Activated effector memory CD4-positive, alpha-beta T cell treated with Interleukin-2 at 50 U/mL for 16 hours (primary cell): ENCODE data around the gene SH3BP2.
"Not testable (repeated sequence)": the region's sequence is repeated elsewhere in the genome, so short reads cannot be mapped to it uniquely, and the experiment has no call there.

Experiments used
- DNase-seq: peaks from one replicate; pipeline ENCODE4 v3.0.0-alpha.2; 2020

SH3BP2 gene

GRCh38 chr4:2762486-2763370 lies 30.2 kb upstream of the SH3BP2 start:
- DNase-seq, result not testable (repeated sequence)

- no peak for DNase-seq
These were observed 29.3 kb upstream of the SH3BP2 start for GRCh38 chr4:2763511-2763967.

- no peak for DNase-seq
These were observed 26.9 kb upstream of the SH3BP2 start for GRCh38 chr4:2765832-2766526.

DNA sequence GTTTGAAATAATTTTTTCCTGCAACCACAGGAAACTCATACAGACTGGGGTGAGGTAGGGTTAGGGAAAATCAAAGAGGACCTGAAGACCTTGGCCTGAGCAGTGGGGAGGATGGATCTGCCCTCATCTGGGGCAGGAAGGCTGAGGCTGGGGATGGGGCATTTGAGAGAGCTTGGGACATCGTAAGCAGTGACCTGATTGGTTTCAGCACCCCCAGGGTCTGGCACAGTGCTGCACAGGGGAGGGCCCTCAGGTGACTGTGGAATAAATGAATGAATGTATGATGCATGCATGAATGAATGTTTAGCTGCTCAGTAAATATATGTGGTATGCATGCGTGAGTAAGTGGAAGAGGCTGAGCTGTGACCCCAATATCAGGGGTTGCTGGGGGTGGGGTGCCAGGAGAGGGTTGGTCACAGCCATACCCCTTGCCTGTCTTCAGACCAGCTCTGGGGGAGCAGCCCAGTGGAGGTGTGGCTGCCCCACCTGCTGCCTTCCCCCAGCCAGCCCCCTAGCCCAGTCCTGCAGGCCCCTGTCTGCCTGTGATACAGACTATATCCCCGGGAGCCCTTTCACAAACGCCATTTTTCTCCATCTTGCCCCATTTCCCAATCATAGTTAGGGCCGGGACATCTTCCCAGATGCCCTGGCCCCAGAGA lies 25.7 kb upstream of the SH3BP2 start:
- DNase-seq, result no peak

DNA sequence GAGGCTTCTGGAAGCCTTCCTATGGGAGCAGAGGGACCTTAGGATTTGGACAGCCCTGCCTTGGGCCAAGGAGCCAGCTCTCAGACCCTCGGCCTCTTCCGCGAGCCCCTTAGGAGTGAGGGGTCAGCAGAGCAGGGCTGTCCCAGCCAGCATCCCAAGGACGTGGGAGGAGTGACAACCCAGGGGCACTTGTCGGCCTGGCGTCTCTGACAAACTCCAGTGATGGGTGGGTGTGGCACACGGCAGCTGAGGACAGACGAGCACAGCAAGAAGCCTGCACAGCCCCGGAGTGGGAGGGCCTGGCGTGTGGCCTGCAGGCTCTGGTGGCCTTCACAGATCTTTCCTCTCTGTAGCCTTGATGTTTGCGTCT lies 25.2 kb upstream of the SH3BP2 start:
- DNase-seq, result no peak

GRCh38 chr4:2768124-2768523 lies 24.8 kb upstream of the SH3BP2 start:
- no peak for DNase-seq

GRCh38 chr4:2768921-2769336 lies 24.0 kb upstream of the SH3BP2 start:
- no peak for DNase-seq

GRCh38 chr4:2771264-2771663 lies 21.6 kb upstream of the SH3BP2 start:
- DNase-seq, result no peak

- not testable (repeated sequence) for DNase-seq
These were observed 12.2 kb upstream of the SH3BP2 start for GRCh38 chr4:2780643-2781042.

GRCh38 chr4:2781911-2782310 lies 11.0 kb upstream of the SH3BP2 start:
- DNase-seq, result no peak

- no peak for DNase-seq
These were observed 9.1 kb upstream of the SH3BP2 start for GRCh38 chr4:2783790-2784189.

DNA sequence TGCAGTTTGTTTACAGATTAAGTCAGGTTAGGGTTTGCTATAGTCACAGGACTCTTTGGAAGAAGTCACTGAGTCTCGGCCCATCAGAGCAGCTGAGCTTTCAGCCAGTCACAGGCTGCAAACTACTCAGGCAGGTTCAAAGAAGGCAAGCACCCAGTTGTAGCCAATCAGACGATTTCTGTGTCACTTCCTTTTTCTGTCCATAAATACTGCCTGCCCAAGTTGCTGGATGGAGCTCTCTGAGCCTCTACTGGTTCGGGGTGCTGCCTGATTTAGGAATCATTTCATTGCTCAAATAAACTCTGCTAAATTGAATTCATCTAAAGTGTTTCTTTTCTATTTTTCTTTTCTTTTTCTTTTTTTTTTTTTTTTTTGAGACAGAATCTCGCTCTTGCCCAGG lies 7.3 kb upstream of the SH3BP2 start:
- DNase-seq, result no peak

GRCh38 chr4:2786152-2786671 lies 6.7 kb upstream of the SH3BP2 start:
- no peak for DNase-seq

DNA sequence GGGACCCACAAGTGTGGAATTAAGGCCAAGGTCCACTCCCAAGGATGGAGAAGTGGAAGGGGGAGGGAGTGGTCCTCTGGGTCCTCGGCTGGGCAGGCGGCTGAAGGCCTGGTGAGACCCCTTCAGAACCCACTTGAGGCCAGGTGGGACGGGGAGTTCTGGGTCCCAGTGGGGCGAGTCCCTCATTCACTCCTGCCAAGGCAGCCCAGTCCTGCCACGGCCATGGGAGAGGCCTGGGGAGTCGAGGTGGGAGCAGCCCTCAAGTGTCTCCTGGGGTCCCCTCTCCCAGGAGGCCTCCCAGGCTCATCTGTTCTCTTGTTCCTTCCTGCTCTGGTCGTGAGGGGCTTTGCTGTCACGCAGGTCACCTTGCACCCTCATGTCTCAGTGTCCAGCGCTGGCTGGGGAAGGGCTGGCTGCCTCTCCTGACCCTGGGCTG lies 6.1 kb upstream of the SH3BP2 start:
- no peak for DNase-seq

DNA sequence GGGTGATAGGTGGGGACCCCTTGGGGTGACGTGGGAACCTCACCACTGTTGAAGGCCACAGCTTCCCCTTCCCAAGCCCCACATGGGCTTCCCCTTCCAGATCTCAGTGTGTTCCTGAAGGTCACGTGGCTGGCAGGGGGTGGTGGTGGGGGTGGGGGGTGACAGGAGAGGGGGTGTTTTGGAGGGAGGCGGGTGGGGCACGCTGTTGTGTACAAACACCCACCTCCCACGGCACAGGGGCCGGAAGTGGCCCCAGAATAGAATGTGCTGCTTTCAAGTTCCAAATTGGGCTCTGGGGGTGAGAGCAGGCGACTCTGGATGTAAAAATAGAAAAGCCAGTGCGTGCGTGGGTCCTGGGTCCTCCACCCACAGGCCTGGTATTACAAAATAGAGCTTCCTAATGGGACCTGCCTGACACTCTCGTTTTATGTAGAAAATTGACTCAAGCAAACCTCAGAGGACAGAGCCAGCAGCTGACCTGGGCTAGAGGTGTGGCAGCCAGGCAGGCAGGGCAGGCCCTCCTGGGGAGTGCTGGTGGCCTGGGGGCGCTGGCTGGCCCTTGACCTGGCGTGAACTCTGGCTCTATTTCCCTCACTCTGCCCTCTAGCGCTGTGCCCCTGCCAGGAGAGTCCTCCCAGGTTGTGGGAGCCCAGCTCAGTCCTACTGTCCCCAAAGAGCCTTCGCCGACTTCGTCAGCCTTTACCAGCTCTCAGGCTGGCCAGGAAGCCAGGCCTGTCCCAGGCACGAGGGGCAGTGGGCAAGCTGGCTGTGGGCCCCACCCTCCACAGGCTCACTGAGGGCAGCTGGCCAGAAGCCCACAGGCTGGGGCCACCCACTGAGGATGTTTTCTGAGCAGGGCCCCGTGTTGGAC lies 5.4 kb upstream of the SH3BP2 start:
- DNase-seq, result no peak

DNA sequence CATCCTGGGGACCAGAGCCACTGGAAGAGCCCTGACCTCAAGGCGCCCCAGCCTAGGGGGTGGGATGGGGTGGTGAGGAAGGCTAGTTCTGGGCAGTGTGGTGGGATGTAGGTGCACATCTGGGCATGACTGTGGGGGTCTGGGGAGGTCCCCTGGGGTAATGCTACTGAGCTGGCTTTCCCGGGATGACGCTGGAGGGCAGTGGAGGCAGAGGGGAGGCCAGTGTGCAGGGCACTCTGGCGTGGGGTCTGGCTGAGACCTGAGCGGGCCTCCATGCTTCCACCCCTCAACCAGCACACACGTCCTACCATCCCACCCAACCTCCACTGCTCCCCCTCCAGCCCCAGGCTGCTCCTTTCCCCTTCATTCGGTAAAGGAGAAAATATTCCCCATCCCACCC lies 4.8 kb upstream of the SH3BP2 start:
- no peak for DNase-seq

GRCh38 chr4:2788532-2789103 lies 4.3 kb upstream of the SH3BP2 start:
- DNase-seq, result no peak

DNA sequence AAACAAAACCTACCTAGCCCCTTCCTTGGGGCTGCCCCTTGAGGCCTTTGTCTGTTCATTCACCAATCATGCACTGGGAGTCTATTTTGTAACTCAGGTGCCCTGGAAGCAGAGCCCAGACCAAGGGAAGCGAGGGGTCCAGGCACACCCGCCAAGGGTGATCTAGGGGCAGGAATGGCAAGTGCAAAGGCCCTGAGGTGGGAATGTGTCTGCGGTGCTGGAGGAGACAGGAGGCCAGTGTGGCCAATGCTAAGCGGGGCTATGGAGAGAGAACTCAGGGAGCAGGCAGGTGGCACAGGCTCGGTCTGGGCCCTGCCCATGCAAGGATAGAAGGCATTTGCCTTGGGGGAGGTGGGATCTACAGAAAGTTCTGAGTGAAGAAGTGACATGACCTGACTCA lies 3.5 kb upstream of the SH3BP2 start:
- DNase-seq, result no peak

GRCh38 chr4:2789793-2790582 lies 2.9 kb upstream of the SH3BP2 start:
- DNase-seq, result no peak

GRCh38 chr4:2790583-2791517 lies 2.0 kb upstream of the SH3BP2 start:
- no peak for DNase-seq
